Measurements from ENCODE around the gene OBSCN. TPM values are rescaled to one million over a fixed set of nuclear protein-coding genes. Genes with fewer than 3 reads are reported as not detected.

OBSCN gene
- total RNA-seq, 2 donors from 2014 or later = 14.5 to 34.9 TPM

DNA sequence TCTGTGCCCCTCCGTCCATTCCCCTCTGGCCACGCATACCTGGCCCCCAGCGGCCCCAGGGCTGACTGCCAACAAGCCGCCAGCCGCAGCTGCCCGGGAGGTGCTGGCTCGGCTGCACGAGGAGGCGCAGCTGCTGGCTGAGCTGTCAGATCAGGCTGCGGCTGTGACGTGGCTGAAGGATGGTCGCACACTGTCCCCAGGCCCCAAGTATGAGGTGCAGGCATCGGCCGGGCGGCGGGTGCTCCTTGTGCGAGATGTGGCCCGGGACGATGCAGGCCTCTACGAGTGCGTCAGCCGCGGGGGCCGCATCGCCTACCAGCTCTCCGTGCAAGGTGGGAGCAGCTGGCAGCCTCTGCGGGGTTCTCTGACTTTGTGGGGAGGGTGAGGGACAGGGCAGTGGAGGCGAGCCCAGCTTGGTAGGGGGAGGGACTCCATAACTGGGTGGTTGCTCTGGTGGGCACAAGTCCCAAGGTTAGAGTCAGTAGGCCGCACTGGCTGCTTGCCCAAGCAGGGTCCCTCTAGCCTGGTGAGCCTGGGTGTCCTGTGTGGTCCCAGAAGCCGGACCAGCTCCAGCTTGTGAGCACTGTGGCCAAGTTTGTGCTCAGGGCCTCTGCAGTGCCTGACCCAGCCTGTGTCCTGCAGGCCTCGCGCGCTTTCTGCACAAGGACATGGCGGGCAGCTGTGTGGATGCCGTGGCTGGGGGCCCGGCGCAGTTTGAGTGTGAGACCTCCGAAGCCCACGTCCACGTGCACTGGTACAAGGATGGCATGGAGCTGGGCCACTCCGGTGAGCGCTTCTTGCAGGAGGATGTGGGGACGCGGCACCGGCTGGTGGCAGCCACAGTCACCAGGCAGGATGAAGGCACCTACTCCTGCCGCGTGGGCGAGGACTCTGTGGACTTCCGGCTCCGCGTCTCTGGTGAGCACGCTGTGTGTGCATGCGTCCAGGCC is 8.8 kb downstream of the OBSCN start:
- peak in 2 of 4 donors; percentile 34 to 40 for DNase-seq
- ATAC-seq = no peak
- peak overlapping the region in 1 of 4 donors; percentile 50 for H3K27ac ChIP-seq
- no peaks in the 10 kb centered on the region for H3K9me3 ChIP-seq
- intact Hi-C loops (cut with DNase I) = no loop called here
- H3K4me1 ChIP-seq = peaks cover 20% of the 10 kb centered on the region
- H3K36me3 ChIP-seq (replicated peaks in 1 of 2; ENCODE audit: insufficient read depth in 1 of 2, low read depth in 2 of 2) = no peaks in the 10 kb centered on the region
- no peak for TF ChIP-seq POLR2A (IDR thresholded peaks at IDR 0.05)
- TF ChIP-seq, protein P1, sequence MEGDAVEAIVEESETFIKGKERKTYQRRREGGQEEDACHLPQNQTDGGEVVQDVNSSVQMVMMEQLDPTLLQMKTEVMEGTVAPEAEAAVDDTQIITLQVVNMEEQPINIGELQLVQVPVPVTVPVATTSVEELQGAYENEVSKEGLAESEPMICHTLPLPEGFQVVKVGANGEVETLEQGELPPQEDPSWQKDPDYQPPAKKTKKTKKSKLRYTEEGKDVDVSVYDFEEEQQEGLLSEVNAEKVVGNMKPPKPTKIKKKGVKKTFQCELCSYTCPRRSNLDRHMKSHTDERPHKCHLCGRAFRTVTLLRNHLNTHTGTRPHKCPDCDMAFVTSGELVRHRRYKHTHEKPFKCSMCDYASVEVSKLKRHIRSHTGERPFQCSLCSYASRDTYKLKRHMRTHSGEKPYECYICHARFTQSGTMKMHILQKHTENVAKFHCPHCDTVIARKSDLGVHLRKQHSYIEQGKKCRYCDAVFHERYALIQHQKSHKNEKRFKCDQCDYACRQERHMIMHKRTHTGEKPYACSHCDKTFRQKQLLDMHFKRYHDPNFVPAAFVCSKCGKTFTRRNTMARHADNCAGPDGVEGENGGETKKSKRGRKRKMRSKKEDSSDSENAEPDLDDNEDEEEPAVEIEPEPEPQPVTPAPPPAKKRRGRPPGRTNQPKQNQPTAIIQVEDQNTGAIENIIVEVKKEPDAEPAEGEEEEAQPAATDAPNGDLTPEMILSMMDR (IDR thresholded peaks at IDR 0.05) = no peak
- WGBS, 2 donors = 66 to 75% methylated on average over 22 to 40 of the region's 53 CpGs
- H3K4me3 ChIP-seq = no peak overlapping the region
- no peaks in the 10 kb centered on the region for H3K27me3 ChIP-seq

DNA sequence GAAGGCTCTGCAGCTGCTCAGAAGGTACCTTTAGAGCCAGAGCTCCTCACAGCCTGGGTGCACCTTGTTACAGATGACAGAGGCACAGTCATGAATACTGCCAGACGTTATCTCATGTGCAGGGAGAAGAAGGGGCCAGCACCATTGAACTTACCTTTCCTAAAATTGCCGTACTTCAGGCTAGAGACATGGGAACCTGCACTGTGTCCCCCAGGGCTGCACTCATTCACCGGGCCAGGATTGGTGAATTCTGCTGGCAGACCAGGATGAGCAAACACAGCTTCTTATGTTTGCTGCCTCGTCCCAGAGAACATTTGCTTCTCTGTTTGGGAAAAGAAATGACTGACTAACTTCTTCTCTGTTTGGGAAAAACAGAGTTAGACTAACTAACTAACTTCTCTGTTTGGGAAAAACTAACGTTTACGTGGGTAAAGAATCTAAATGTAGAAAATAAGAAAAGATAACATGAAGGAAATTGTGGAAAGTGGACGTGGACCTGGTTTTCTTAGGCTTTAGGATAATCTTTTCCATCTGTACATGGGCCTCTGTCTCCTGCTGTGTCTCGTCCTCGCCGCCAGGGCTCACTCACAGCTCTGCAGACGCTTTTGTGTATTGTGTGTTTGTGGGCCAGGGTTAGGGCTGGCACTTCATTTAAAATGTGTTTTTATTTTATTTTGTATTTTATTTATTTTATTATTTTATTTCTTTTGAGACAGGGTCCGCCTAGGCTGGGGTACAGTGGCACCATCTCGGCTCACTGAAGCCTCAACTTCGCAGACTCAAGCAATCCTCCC is 9.9 kb downstream of the OBSCN start:
- Histone ChIP-seq H3K27ac (no peak overlapping the region), H3K27me3 (no peaks in the 10 kb centered on the region), H3K4me3 (no peak overlapping the region), H3K4me1 (peaks cover 16% of the 10 kb centered on the region), H3K9me3 (no peaks in the 10 kb centered on the region), H3K36me3 (replicated peaks in 1 of 2; ENCODE audit: insufficient read depth in 1 of 2, low read depth in 2 of 2) (no peaks in the 10 kb centered on the region)
- TF ChIP-seq POLR2A (IDR thresholded peaks at IDR 0.05) = no peak
- TF ChIP-seq, protein P1 (IDR thresholded peaks at IDR 0.05) = no peak
- DNase-seq (no peak), ATAC-seq (no peak)
- WGBS, 2 donors = 75 to 81% methylated on average over 14 of the region's 14 CpGs
- intact Hi-C loops (cut with DNase I) = no loop called here

DNA sequence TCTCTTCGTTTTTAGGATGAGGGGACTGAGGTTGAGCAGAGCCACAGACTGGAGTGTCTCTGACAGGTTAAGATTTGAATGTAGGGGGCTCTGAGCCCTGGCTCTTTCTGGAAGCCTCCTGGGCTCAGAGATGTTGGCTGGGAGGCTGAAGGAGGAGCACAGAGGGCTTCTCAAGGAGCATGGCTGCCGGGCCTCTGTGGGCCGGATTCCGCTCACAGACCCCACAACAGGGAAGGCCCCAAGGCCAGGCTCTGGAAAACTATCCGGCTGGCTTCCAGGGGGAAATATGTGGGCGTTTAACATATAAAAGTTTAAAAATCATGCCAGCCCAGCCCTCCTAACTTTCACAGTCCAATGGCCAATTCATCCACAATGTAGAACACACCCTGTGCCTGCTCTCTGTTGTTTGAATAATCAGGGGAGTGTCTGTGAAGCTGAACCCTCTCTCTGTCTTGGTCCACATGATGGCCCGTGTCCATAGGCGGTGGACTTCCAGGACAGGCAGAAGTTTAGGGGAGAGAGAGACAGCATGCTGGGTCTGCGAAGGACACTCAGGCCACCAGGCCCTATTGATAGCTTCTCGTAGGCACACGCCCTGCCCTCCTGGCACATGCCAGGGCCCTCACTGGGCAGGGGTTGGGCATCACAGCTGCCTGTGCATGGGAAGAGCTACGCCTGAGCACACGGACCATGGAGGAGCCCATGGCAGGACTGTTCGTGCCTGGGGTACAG is 10.8 kb downstream of the OBSCN start:
- no peak for ATAC-seq
- DNase-seq = no peak

DNA sequence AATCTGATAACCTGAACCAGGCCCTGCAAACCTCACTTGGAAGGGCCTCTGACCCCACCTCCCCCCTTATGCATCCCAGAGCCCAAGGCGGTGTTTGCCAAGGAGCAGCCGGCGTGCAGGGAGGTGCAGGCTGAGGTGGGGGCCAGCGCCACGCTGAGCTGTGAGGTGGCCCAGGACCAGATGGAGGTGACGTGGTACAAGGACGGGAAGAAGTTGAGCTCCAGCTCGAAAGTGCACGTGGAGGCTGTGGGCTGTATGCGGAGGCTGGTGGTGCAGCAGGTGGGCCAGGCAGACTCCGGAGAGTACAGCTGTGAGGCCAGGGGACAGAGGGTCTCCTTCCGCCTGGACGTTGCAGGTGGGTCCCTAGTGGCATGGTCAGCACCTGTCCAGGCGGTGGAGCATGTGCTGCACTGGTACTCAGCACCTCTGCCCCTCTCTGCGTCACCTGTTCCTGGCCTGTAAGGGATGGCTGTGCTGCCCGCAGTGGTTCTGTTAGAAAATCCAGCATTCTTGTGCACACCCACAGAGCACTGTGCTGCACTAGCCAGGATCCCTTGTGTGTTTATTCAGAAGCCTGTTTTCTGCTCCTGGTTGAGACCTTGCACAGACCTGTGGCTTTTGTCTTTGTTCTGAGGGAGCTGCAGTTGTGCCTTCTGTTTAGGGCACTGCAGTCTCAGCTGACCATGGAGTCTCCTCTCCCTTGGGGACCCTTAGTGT is 11.6 kb downstream of the OBSCN start:
- Histone ChIP-seq H3K27me3 (no peaks in the 10 kb centered on the region), H3K4me3 (no peak overlapping the region), H3K27ac (no peak overlapping the region), H3K36me3 (replicated peaks in 1 of 2; ENCODE audit: insufficient read depth in 1 of 2, low read depth in 2 of 2) (no peaks in the 10 kb centered on the region), H3K9me3 (peaks cover 0 to 5% (median 0%) of the 10 kb centered on the region in 3 donors), H3K4me1 (peaks cover 6% of the 10 kb centered on the region)
- DNase-seq (no peak), ATAC-seq (no peak)
- WGBS, 2 donors = 92 to 93% methylated on average over 14 to 16 of the region's 16 CpGs
- TF ChIP-seq, protein P1 (IDR thresholded peaks at IDR 0.05) = no peak
- intact Hi-C loops (cut with DNase I) = no loop called here

More for the DNA sequence above, 10.8 kb downstream of the OBSCN start:
- 80 to 83% methylated on average over 9 to 14 of the region's 14 CpGs for WGBS, 2 donors
- intact Hi-C loops (cut with DNase I) = no loop called here
- Histone ChIP-seq H3K27me3 (no peaks in the 10 kb centered on the region), H3K4me3 (no peak overlapping the region), H3K4me1 (peaks cover 10% of the 10 kb centered on the region), H3K9me3 (no peaks in the 10 kb centered on the region), H3K27ac (no peak overlapping the region), H3K36me3 (replicated peaks in 1 of 2; ENCODE audit: insufficient read depth in 1 of 2, low read depth in 2 of 2) (no peaks in the 10 kb centered on the region)
- no peak for TF ChIP-seq POLR2A (IDR thresholded peaks at IDR 0.05)
- TF ChIP-seq, protein P1 (IDR thresholded peaks at IDR 0.05) = no peak
